Measurements from ENCODE around the gene EDEM3.

EDEM3 gene

GRCh38 chr1:184664661-184665060, 90.0 kb downstream of the EDEM3 start:
- no peak for DNase-seq

GRCh38 chr1:184664042-184664660, 90.5 kb downstream of the EDEM3 start:
- DNase-seq: no peak

GRCh38 chr1:184661801-184662200, 92.9 kb downstream of the EDEM3 start:
- no peak for DNase-seq

GRCh38 chr1:184660462-184661191, 94.0 kb downstream of the EDEM3 start:
- DNase-seq: no peak

- no peak for DNase-seq
Measured at GRCh38 chr1:184658055-184658454, 96.6 kb downstream of the EDEM3 start.

GRCh38 chr1:184656221-184656620, 98.4 kb downstream of the EDEM3 start:
- no peak for DNase-seq

GRCh38 chr1:184655185-184655584, 99.5 kb downstream of the EDEM3 start:
- no peak for DNase-seq

GRCh38 chr1:184650177-184650866, 104.3 kb downstream of the EDEM3 start:
- DNase-seq: no peak

GRCh38 chr1:184649451-184649888, 105.2 kb downstream of the EDEM3 start:
- DNase-seq: no peak

- no peak for DNase-seq
Measured at GRCh38 chr1:184648856-184649201, 105.8 kb downstream of the EDEM3 start.

GRCh38 chr1:184648160-184648855, 106.3 kb downstream of the EDEM3 start:
- no peak for DNase-seq

GRCh38 chr1:184647471-184647870, 107.2 kb downstream of the EDEM3 start:
- DNase-seq: no peak

GRCh38 chr1:184646824-184647223, 107.8 kb downstream of the EDEM3 start:
- DNase-seq: no peak

- no peak for DNase-seq
Measured at GRCh38 chr1:184646178-184646701, 108.4 kb downstream of the EDEM3 start.

GRCh38 chr1:184644771-184645170, 109.9 kb downstream of the EDEM3 start:
- no peak for DNase-seq

- DNase-seq: no peak
Measured at GRCh38 chr1:184643661-184644060, 111.0 kb downstream of the EDEM3 start.

GRCh38 chr1:184641894-184642293, 112.8 kb downstream of the EDEM3 start:
- DNase-seq: no peak

- DNase-seq: no peak
Measured at GRCh38 chr1:184640505-184640904, 114.2 kb downstream of the EDEM3 start.
